ENCODE results near the gene SUSD1. TPM values are rescaled to one million over a fixed set of nuclear protein-coding genes. Genes with fewer than 3 reads are reported as not detected.

SUSD1 gene
- total RNA-seq, 6 donors from 2014 or later: 15.5 to 29.5 (median 20.4) TPM

DNA sequence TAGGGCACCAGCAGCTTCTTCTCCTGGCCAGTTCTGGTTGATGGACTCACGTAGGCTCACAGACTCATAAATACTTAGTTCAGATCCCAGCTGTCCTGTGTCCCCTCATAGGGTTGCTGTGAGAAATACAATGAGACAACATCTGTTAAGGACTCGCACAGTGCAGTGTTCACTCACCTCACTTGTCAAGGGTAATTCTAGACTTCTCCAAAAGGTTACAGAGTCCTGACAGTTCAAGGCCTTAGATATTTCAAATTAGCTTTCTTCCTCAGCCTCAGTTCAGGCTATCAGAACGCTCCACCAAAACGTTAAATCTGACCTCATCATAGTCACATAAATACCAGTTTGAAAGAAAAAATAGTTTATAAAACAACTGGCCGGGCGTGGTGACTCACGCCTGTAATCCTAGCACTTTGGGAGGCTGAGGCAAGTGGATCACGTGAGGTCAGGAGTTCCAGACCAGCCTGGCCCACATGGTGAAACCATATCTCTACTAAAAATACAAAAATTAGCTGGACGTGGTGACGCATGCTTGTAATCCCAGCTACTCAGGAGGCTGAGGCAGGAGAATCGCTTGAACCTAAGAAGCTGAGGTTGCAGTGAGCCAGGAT lies 172.1 kb downstream of the SUSD1 start:
- WGBS, 2 donors: 89 to 94% methylated on average over 10 to 11 of the region's 11 CpGs
- Histone ChIP-seq H3K9me3 (no peaks in the 10 kb centered on the region), H3K27ac (no peak overlapping the region), H3K27me3 (no peaks in the 10 kb centered on the region), H3K36me3 (no peaks in the 10 kb centered on the region), H3K4me1 (peaks cover 0 to 4% (median 1%) of the 10 kb centered on the region in 4 donors), H3K4me3 (no peak overlapping the region)
- TF ChIP-seq CTCF (IDR thresholded peaks at IDR 0.05): no peak
- ATAC-seq (ENCODE audit: low FRiP score in 2 of 2) (no peak), DNase-seq (no peak)

DNA sequence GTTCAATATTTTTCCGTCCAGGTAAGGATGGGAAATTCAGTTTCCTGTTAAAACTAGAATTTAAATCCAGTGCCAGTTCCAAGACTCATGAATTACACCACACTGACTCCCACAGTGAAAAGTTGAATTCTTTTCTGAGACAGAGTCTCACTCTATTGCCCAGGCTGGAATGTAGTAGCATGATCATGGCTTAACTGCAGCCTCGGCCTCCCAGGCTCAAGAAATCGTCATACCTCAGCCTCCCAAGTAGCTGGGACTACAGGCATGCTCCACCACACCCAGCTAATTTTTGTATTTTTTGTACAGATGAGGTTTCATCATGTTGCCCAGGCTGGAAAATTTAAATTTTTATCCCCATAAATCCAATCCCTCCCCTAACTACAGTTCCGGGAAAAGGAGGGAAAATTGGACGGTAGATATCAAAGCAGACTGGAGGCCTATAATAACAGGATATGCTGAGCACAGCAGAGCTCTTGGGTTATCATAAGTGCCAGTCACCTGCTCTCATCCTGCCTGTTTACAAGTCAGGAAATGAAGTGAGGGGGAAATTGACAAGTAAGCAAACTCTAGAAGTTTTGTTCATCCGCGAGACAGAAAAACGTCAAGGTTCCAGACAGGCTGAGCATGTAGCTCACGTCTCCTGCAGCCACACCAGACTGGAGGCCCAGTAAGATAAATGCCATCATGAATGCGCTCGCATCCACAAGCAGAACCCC lies 172.8 kb downstream of the SUSD1 start:
- DNase-seq (no peak), ATAC-seq (ENCODE audit: low FRiP score in 2 of 2) (no peak)
- Histone ChIP-seq H3K36me3 (no peaks in the 10 kb centered on the region), H3K4me3 (no peak overlapping the region), H3K9me3 (no peaks in the 10 kb centered on the region), H3K4me1 (peaks cover 0 to 4% (median 1%) of the 10 kb centered on the region in 4 donors), H3K27me3 (no peaks in the 10 kb centered on the region), H3K27ac (no peak overlapping the region)
- 61 to 74% methylated on average over 11 of the region's 11 CpGs for WGBS, 2 donors
- no peak for TF ChIP-seq POLR2A (IDR thresholded peaks at IDR 0.05)
- TF ChIP-seq EP300 (IDR thresholded peaks at IDR 0.05): no peak
- no peak for TF ChIP-seq CTCF (IDR thresholded peaks at IDR 0.05)
- TF ChIP-seq POLR2AphosphoS5 (IDR thresholded peaks at IDR 0.05): no peak

- Histone ChIP-seq H3K36me3 (no peaks in the 10 kb centered on the region), H3K27ac (no peak overlapping the region), H3K9me3 (no peaks in the 10 kb centered on the region), H3K4me1 (peaks cover 0 to 4% (median 0%) of the 10 kb centered on the region in 4 donors), H3K27me3 (no peaks in the 10 kb centered on the region), H3K4me3 (no peak overlapping the region)
- DNase-seq: no peak
- ATAC-seq (ENCODE audit: low FRiP score in 2 of 2): no peak
- 81% methylated on average over 3 of the region's 3 CpGs for WGBS, 2 donors
- TF ChIP-seq POLR2AphosphoS5 (IDR thresholded peaks at IDR 0.05) (no peak), CTCF (IDR thresholded peaks at IDR 0.05) (no peak), POLR2A (IDR thresholded peaks at IDR 0.05) (no peak)
These were observed 174.4 kb downstream of the SUSD1 start for GRCh38 chr9:112000743-112001142.

DNA sequence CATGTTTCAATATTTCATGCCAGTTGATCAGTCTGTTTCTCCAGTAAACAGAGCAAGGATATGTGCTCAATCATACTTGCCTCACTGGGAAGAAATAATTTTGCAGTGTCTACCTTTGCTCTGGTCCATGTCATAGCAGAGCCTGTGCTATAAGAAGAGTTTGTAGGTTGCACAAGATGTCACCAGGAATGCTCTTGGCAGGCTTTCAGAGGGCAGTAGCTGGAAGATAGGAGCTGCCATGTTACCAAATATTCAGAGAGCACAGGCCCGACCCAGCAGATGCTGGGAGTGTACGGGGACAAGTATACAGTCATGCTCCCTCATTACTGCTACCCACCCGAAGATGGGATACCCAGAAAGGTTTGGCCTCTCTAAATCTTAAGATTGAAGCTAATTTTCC lies 175.8 kb downstream of the SUSD1 start:
- Histone ChIP-seq H3K27ac (no peak overlapping the region), H3K4me3 (no peak overlapping the region), H3K27me3 (no peaks in the 10 kb centered on the region), H3K9me3 (no peaks in the 10 kb centered on the region), H3K36me3 (no peaks in the 10 kb centered on the region), H3K4me1 (peaks cover 0 to 4% (median 0%) of the 10 kb centered on the region in 4 donors)
- 84 to 90% methylated on average over 3 of the region's 3 CpGs for WGBS, 2 donors
- ATAC-seq (ENCODE audit: low FRiP score in 2 of 2) (no peak), DNase-seq (no peak)
- TF ChIP-seq POLR2AphosphoS5 (IDR thresholded peaks at IDR 0.05) (no peak), CTCF (IDR thresholded peaks at IDR 0.05) (no peak), POLR2A (IDR thresholded peaks at IDR 0.05) (no peak), EP300 (IDR thresholded peaks at IDR 0.05) (no peak)

- 93 to 96% methylated on average over 5 of the region's 5 CpGs for WGBS, 2 donors
- Histone ChIP-seq H3K4me1 (peaks cover 0 to 4% (median 0%) of the 10 kb centered on the region in 4 donors), H3K36me3 (no peaks in the 10 kb centered on the region), H3K4me3 (no peak overlapping the region), H3K9me3 (no peaks in the 10 kb centered on the region), H3K27ac (no peak overlapping the region), H3K27me3 (no peaks in the 10 kb centered on the region)
- TF ChIP-seq POLR2A (IDR thresholded peaks at IDR 0.05) (no peak), EP300 (IDR thresholded peaks at IDR 0.05) (no peak)
- DNase-seq: no peak
- no peak for ATAC-seq (ENCODE audit: low FRiP score in 2 of 2)
These were observed 177.3 kb downstream of the SUSD1 start for GRCh38 chr9:111997831-111998230.

Measured in upper lobe of left lung (tissue), 6 donors.